GM10248 (cell line): ENCODE results near the gene CD7.

Experiments
- CTCF ChIA-PET: fragments of 300-600 bp; sonication (Branson Sonifier 250); formaldehyde crosslinking; extraction: SDS; loops from one replicate; lab custom pipeline; 2021; ENCODE audit warnings: antibody characterized with exemption; lab: Yijun Ruan, JAX
- POLR2A ChIA-PET: fragments of 350-650 bp; sonication (Branson Sonifier 250); formaldehyde crosslinking; extraction: SDS; loops from one replicate; lab custom pipeline; 2020; ENCODE audit warnings: antibody characterized with exemption; lab: Yijun Ruan, JAX
- DNase-seq: peaks from one replicate; pipeline ENCODE4 v3.0.0; 2012; ENCODE audit errors: extremely low spot score
- CTCF ChIP-seq: IDR thresholded peaks from 2 replicates; pipeline ENCODE4 v1.5.1; 2012; ENCODE audit warnings: mild to moderate bottlenecking, low read depth; ENCODE audit errors: extremely low read depth, missing control alignments, control extremely low read depth

Gene CD7

GRCh38 chr17:82319619-82320062 lies 2.2 kb upstream of the CD7 start:
- POLR2A ChIA-PET, result no interaction called here
- CTCF ChIA-PET, result no interaction called here
- no peak for TF ChIP-seq CTCF
- no peak for DNase-seq

DNA sequence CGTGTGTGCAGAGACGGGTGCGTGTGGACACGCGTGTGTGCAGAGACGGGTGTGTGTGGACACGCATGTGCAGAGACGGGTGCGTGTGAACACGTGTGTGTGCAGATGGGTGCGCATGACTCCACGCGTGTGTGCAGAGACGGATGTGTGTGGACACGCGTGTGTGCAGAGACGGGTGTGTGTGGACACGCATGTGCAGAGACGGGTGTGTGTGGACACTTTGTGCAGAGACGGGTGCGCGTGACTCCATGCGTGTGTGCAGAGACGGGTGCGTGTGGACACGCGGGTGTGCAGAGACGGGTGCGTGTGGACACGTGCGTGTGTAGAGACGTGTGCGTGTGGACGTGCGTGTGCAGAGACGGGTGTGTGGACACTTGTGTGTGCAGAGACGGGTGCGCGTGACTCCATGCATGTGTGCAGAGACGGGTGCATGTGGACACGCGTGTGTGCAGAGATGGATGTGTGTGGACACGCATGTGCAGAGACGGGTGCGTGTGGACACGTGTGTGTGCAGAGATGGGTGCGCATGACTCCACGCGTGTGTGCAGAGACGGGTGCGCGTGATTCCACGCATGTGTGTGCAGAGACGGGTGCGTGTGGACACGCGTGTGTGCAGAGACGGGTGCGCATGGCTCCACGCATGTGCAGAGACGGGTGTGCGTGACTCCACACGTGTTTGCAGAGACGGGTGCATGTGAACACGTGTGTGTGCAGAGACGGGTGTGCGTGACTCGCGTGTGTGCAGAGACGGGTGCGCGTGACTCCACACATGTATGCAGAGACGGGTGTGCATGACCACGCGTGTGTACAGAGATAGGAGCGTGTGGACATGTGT lies 1.6 kb upstream of the CD7 start:
- no peak for DNase-seq
- CTCF ChIA-PET, result no interaction called here
- TF ChIP-seq CTCF, result no peak
- POLR2A ChIA-PET, result no interaction called here

GRCh38 chr17:82318169-82318498 lies 726 bp upstream of the CD7 start:
- TF ChIP-seq CTCF, result no peak
- DNase-seq, result no peak
- CTCF ChIA-PET, result interaction anchor here (1.7 kb wide), 1 partner anchor 17 kb away, joined by 11 read pairs; no protein-coding TSS in a partner anchor
- POLR2A ChIA-PET, result no interaction called here

GRCh38 chr17:82316651-82317393 lies 586 bp downstream of the CD7 start:
- CTCF ChIA-PET, result interaction anchor here (1.2 to 1.7 kb wide), 3 partner anchors 8 to 80 kb away, joined by 3 to 11 read pairs (median 3); no protein-coding TSS in a partner anchor
- no peak for DNase-seq
- TF ChIP-seq CTCF, result no peak
- POLR2A ChIA-PET, result no interaction called here

GRCh38 chr17:82315703-82316358 lies 1.6 kb downstream of the CD7 start:
- TF ChIP-seq CTCF, result no peak
- POLR2A ChIA-PET, result no interaction called here
- no peak for DNase-seq
- CTCF ChIA-PET, result no interaction called here

DNA sequence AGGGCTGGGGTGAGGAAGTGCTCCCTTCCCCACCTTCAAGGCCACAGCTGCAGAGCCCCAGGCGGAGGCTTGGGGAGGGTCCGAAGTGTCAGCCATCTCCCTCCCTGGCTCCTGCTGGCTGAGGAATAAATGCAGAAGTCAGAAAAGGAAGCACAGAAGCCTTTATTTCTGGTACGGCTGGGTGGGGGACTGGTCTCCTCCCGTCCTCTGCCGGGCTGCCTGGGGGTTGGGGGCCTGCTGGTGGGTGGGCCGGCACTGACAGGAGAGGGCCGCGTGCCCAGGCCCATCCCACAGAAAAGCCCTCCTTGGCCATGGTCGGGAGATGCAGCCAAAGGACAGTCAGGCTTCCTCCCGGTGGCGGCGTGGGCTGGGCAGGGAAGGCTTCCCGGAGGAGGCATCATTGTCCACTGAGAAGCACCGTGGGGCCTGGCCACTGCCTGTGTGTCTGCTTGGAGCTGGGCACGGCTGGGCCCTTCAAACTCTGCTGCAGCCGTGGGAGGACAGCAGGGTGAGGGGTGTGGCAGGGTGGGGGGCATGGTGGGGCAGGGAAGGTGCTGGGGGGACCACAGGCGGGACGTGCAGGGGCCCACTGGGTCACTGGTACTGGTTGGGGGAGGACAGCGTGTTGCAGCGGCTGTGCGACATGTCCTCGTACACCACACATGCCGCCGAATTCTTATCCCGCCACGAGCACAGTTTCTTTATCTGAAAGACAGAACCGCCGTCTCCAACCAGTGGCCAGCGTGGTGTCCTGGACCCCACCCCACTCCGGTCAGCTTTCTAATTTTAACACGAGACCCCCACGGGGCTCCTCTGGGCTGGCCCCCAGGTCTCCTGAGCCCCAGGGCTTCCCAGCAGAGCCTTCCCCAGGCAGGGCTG lies 2.4 kb downstream of the CD7 start:
- CTCF ChIA-PET, result no interaction called here
- TF ChIP-seq CTCF, result no peak
- no peak for DNase-seq
- POLR2A ChIA-PET, result no interaction called here
